H1 (cell line): ENCODE data around the gene UBALD1. TPM values are rescaled to one million over a fixed set of nuclear protein-coding genes. Genes with fewer than 3 reads are reported as not detected.
A peak's percentile ranks its signal among the peaks of the same experiment; 100 is the strongest.

Experiments
- CTCF ChIA-PET: fragments of 300-600 bp; sonication (Branson Sonifier 250); formaldehyde crosslinking; loops from one replicate; lab custom pipeline; 2021; ENCODE audit not compliant: partially characterized antibody; lab: Charles Lee
- POLR2A ChIA-PET: fragments of 300-600 bp; sonication (Branson Sonifier 250); formaldehyde crosslinking; loops from one replicate; lab custom pipeline; 2021; ENCODE audit warnings: inconsistent platforms; ENCODE audit not compliant: partially characterized antibody; lab: Charles Lee
- DNase-seq, 2 experiments: peaks; one replicate each; pipeline versions ENCODE4 v3.0.0 to v3.0.0-alpha.2; 2010 to 2022; ENCODE audit warnings: low spot score in 2 of 2, low read depth in 1 of 2, mixed read lengths in 1 of 2
- FAIRE-seq: peaks from 2 replicates; lab custom pipeline; 2011; peaks lifted over from hg19 to GRCh38; lab: Jason Lieb, UNC
- H2AFZ ChIP-seq: 2 replicates; pipeline ENCODE4 v1.8.1; 2012; ENCODE audit warnings: low read length, inconsistent platforms
- H2AK5ac ChIP-seq: 2 replicates; pipeline ENCODE4 v1.6.1; 2013; ENCODE audit warnings: low read depth, low read length
- H2BK120ac ChIP-seq: replicated peaks from 2 replicates; pipeline ENCODE3; 2013; ENCODE audit warnings: low read depth, low read length, inconsistent platforms
- H2BK12ac ChIP-seq: 2 replicates; pipeline ENCODE4 v1.6.1; 2013; ENCODE audit warnings: low read depth, low read length
- H2BK15ac ChIP-seq: 2 replicates; pipeline ENCODE4 v1.6.1; 2013; ENCODE audit warnings: low read length
- H2BK20ac ChIP-seq: 2 replicates; pipeline ENCODE4 v1.6.1; 2013; ENCODE audit warnings: low read length
- H2BK5ac ChIP-seq: 2 replicates; pipeline ENCODE4 v1.6.1; 2013; ENCODE audit warnings: low read depth, low read length
- H3K14ac ChIP-seq: 2 replicates; pipeline ENCODE4 v1.6.1; 2013; ENCODE audit warnings: inconsistent platforms; ENCODE audit not compliant: insufficient read length
- H3K18ac ChIP-seq: 2 replicates; pipeline ENCODE4 v1.6.1; 2013; ENCODE audit warnings: low read length; ENCODE audit errors: extremely low read depth
- H3K23ac ChIP-seq: 2 replicates; pipeline ENCODE4 v1.6.1; 2013; ENCODE audit warnings: inconsistent platforms; ENCODE audit not compliant: insufficient read length
- H3K23me2 ChIP-seq: 2 replicates; pipeline ENCODE4 v1.6.1; 2013; ENCODE audit warnings: low read depth, low read length
- H3K27ac ChIP-seq: 2 replicates; pipeline ENCODE4 v1.6.1; 2011; ENCODE audit warnings: low read depth, low read length, inconsistent platforms
- H3K27me3 ChIP-seq, 4 experiments: replicated peaks in 1 of 4; 1 replicate in 1 of 4; 2 replicates in 3 of 4; pipeline versions ENCODE4 v1.6.1 to v1.8.1; 2011 to 2013; ENCODE audit warnings: low read length in 3 of 4, mild to moderate bottlenecking in 3 of 4, inconsistent platforms in 2 of 4, mixed read lengths in 2 of 4, moderate library complexity in 1 of 4; ENCODE audit not compliant: control insufficient read depth in 3 of 4, insufficient read depth in 3 of 4; ENCODE audit errors: extremely low read depth in 1 of 4
- H3K36me3 ChIP-seq, 4 experiments: 2 replicates each; pipeline versions ENCODE4 v1.6.1 to v1.8.1; 2011 to 2013; ENCODE audit warnings: mild to moderate bottlenecking in 4 of 4, low read length in 3 of 4, moderate library complexity in 2 of 4, control low read depth in 1 of 4, inconsistent platforms in 1 of 4; ENCODE audit not compliant: insufficient read depth in 4 of 4, control insufficient read depth in 2 of 4
- H3K4ac ChIP-seq: replicated peaks from 2 replicates; pipeline ENCODE3; 2013; ENCODE audit warnings: low read length, low read depth, mixed read lengths, inconsistent platforms; ENCODE audit not compliant: insufficient read length
- H3K4me1 ChIP-seq, 4 experiments: replicated peaks in 1 of 4; 1 replicate in 1 of 4; 2 replicates in 3 of 4; pipeline versions ENCODE4 v1.6.1 to v1.8.1; 2011 to 2013; ENCODE audit warnings: low read length in 3 of 4, inconsistent platforms in 2 of 4, mixed read lengths in 1 of 4; ENCODE audit not compliant: insufficient read depth in 4 of 4, control insufficient read depth in 3 of 4
- H3K4me2 ChIP-seq, 2 experiments: 2 replicates each; pipeline versions ENCODE4 v1.6.1 to v1.8.1; 2011 to 2013; ENCODE audit warnings: low read depth in 2 of 2, low read length in 2 of 2, control low read depth in 1 of 2, inconsistent platforms in 1 of 2, mild to moderate bottlenecking in 1 of 2; ENCODE audit not compliant: insufficient read depth in 1 of 2
- H3K4me3 ChIP-seq, 4 experiments: fragments of 200-600, 300-600 bp in 1 of 4; sonication (generic), shearing (Covaris generic), sonication (Bioruptor Twin) in 1 of 4; 2 replicates each; pipeline versions ENCODE4 v1.5.1 to v1.8.1; 2011 to 2016; ENCODE audit warnings: low read length in 4 of 4, low read depth in 3 of 4, control low read depth in 2 of 4, inconsistent platforms in 2 of 4, mild to moderate bottlenecking in 2 of 4, mixed read lengths in 1 of 4, moderate library complexity in 1 of 4; ENCODE audit not compliant: insufficient read depth in 2 of 4; ENCODE audit errors: extremely low read depth in 1 of 4
- H3K56ac ChIP-seq: replicated peaks from 2 replicates; pipeline ENCODE3; 2013; ENCODE audit warnings: low read depth, mild to moderate bottlenecking, mixed read lengths, low read length, inconsistent platforms; ENCODE audit not compliant: insufficient read length
- H3K79me1 ChIP-seq: 2 replicates; pipeline ENCODE4 v1.6.1; 2013; ENCODE audit warnings: low read depth, low read length, control low read depth
- H3K79me2 ChIP-seq, 2 experiments: 2 replicates each; pipeline versions ENCODE4 v1.6.1 to v1.8.1; 2012 to 2013; ENCODE audit warnings: low read length in 2 of 2, mild to moderate bottlenecking in 2 of 2, inconsistent platforms in 1 of 2; ENCODE audit not compliant: insufficient read depth in 2 of 2, control insufficient read depth in 1 of 2
- H3K9ac ChIP-seq, 4 experiments: replicated peaks in 1 of 4; 1 replicate in 1 of 4; 2 replicates in 3 of 4; pipeline versions ENCODE4 v1.6.1 to v1.8.1; 2011 to 2013; ENCODE audit warnings: low read depth in 3 of 4, low read length in 3 of 4, control low read depth in 2 of 4, mild to moderate bottlenecking in 2 of 4, moderate library complexity in 2 of 4, inconsistent platforms in 1 of 4; ENCODE audit errors: extremely low read depth in 1 of 4
- H3K9me3 ChIP-seq, 2 experiments: 2 replicates each; pipeline versions ENCODE4 v1.6.1 to v1.8.1; 2012 to 2013; ENCODE audit warnings: mild to moderate bottlenecking in 2 of 2, moderate library complexity in 2 of 2, control low read depth in 1 of 2, inconsistent platforms in 1 of 2, low read depth in 1 of 2, low read length in 1 of 2, mixed read lengths in 1 of 2; ENCODE audit not compliant: insufficient read depth in 2 of 2
- H4K20me1 ChIP-seq, 2 experiments: replicated peaks in 1 of 2; 2 replicates each; pipeline versions ENCODE3 to v1.8.1; 2011 to 2013; ENCODE audit warnings: inconsistent platforms in 2 of 2, low read length in 2 of 2, mild to moderate bottlenecking in 1 of 2; ENCODE audit not compliant: insufficient read depth in 2 of 2, control insufficient read depth in 1 of 2
- H4K5ac ChIP-seq: 2 replicates; pipeline ENCODE4 v1.6.1; 2013; ENCODE audit warnings: low read length, low read depth, mixed read lengths, inconsistent platforms; ENCODE audit not compliant: insufficient read length
- H4K8ac ChIP-seq: 2 replicates; pipeline ENCODE4 v1.8.0; 2013; ENCODE audit warnings: mild to moderate bottlenecking, moderate library complexity, low read length, inconsistent platforms; ENCODE audit not compliant: insufficient read depth; ENCODE audit errors: extremely low read depth
- H4K91ac ChIP-seq: replicated peaks from 2 replicates; pipeline ENCODE3; 2013; ENCODE audit warnings: low read length, mixed read lengths, inconsistent platforms; ENCODE audit not compliant: insufficient read length
- ASH2L ChIP-seq: fragments of 200-600, 300-600 bp; sonication (generic); IDR thresholded peaks from one replicate; pipeline ENCODE4 v1.7.1; 2017; ENCODE audit warnings: low read length
- BRCA1 ChIP-seq: IDR thresholded peaks from 2 replicates; pipeline ENCODE4 v1.6.1; 2012; ENCODE audit warnings: low read depth, low read length, improper control_type of control experiment
- CHD1 ChIP-seq: IDR thresholded peaks from 2 replicates; pipeline ENCODE4 v1.6.1; 2012; ENCODE audit warnings: low read depth, low read length, improper control_type of control experiment
- HDAC2 ChIP-seq, 2 experiments: fragments of 300-600 bp in 1 of 2; sonication (generic) in 1 of 2; IDR thresholded peaks; 2 replicates each; pipeline ENCODE4 v1.6.1; 2011 to 2012; ENCODE audit warnings: low read depth in 2 of 2, low read length in 2 of 2, mild to moderate bottlenecking in 2 of 2, moderate library complexity in 2 of 2, borderline replicate concordance in 1 of 2, inconsistent platforms in 1 of 2
- HDAC6 ChIP-seq: IDR thresholded peaks from one replicate; pipeline ENCODE4 v1.7.1; 2012; ENCODE audit warnings: low read depth, mild to moderate bottlenecking, inconsistent platforms, low read length, moderate library complexity
- KDM1A ChIP-seq: fragments of 200-600, 300-600 bp; sonication (generic); IDR thresholded peaks from 2 replicates; pipeline ENCODE4 v1.7.1; 2016; ENCODE audit warnings: mild to moderate bottlenecking, low read length, borderline replicate concordance
- KDM5A ChIP-seq: fragments of 200-600 bp; IDR thresholded peaks from 2 replicates; pipeline ENCODE4 v1.7.1; 2012; ENCODE audit warnings: mild to moderate bottlenecking, low read length, inconsistent platforms, mixed read lengths
- POLR2AphosphoS5 ChIP-seq: IDR thresholded peaks from 2 replicates; pipeline ENCODE4 v1.6.1; 2011; ENCODE audit warnings: low read depth, low read length
- SAP30 ChIP-seq: fragments of 300-600 bp; sonication (generic); IDR thresholded peaks from 2 replicates; pipeline ENCODE4 v1.7.1; 2012; ENCODE audit warnings: low read length, moderate library complexity, mild to moderate bottlenecking, inconsistent platforms; ENCODE audit not compliant: insufficient read depth, insufficient replicate concordance
- SP1 ChIP-seq: IDR thresholded peaks from 2 replicates; pipeline ENCODE4 v1.6.1; 2011; ENCODE audit warnings: low read depth, low read length
- TBP ChIP-seq: IDR thresholded peaks from 2 replicates; pipeline ENCODE4 v1.6.1; 2011; ENCODE audit warnings: low read depth, low read length, improper control_type of control experiment
- ZNF274 ChIP-seq: IDR thresholded peaks from 2 replicates; pipeline ENCODE4 v1.7.0; 2012; ENCODE audit warnings: low read length, borderline replicate concordance; ENCODE audit errors: extremely low read depth
- WGBS, 2 experiments: shearing (Covaris generic) in 1 of 2; methylation state at CpG; one replicate each; pipeline versions ENCODE4 v1.1.6 to v1.1.7; 2013 to 2015; ENCODE audit warnings: low lambda C conversion rate in 2 of 2, mixed read lengths in 2 of 2, inconsistent platforms in 1 of 2, low coverage in 1 of 2, missing lambda C conversion rate in 1 of 2; ENCODE audit not compliant: insufficient replicate concordance in 2 of 2, insufficient coverage in 1 of 2, insufficient read length in 1 of 2; ENCODE audit errors: extremely low coverage in 1 of 2, missing lambda C conversion rate in 1 of 2; 5-methylcytosine and 5-hydroxymethylcytosine counted together
- polyA plus RNA-seq, 7 experiments: library from polyadenylated mRNA; depleted of rRNA in 3 of 7; stranded (reverse) in 5 of 7; unstranded in 2 of 7; fragments of >200 nt in 5 of 7; fragments of 200-250 nt in 2 of 7; gene quantifications; 1 replicate in 5 of 7; 2 replicates in 1 of 7; 4 replicates in 1 of 7; pipeline versions ENCODE4 v1.2.1 to v1.2.3, GENCODE V29; 2011 to 2013; ENCODE audit warnings: missing spikeins in 2 of 7, mixed read lengths in 2 of 7
- total RNA-seq: library from RNA; stranded (reverse); fragmentation: NEBNext Ultra II Directional; extraction: Animal tissue kit (Norgen Biotek cat#: 25700); gene quantifications from 2 replicates; pipeline ENCODE4 v1.2.1, GENCODE V29; 2021

UBALD1 gene
- total and polyA plus RNA-seq, 2 of the 8 experiments (the other 6 are each of a cell fraction or from before 2014, with no cell fraction given), result 28.6 to 62.0 TPM

GRCh38 chr16:4570688-4571321 lies 43.9 kb downstream of the UBALD1 start:
- peak overlapping the region; percentile 84; the same call in 1 of the 2 replicates for H2AK5ac ChIP-seq
- peak overlapping the region; percentile 18 for H4K5ac ChIP-seq
- H3K4ac ChIP-seq, result no peak overlapping the region
- peak overlapping the region; percentile 75 for H4K91ac ChIP-seq
- H3K27me3 ChIP-seq, result no peaks in the 10 kb centered on the region; a peak in 1 of 7 replicates
- peak; percentile 71 to 80 for DNase-seq
- H3K14ac ChIP-seq, result no peak overlapping the region
- H3K27ac ChIP-seq, result peak overlapping the region; percentile 76
- peak overlapping the region; percentile 39 to 56 for H3K4me2 ChIP-seq
- peak; percentile 97 for FAIRE-seq
- H3K4me1 ChIP-seq, result peaks cover 9 to 19% (median 11%) of the 10 kb centered on the region in 4 experiments
- no peaks in the 10 kb centered on the region for H3K79me2 ChIP-seq
- 0 out of 2 replicates have a peak overlapping the region, but pooled peaks have one; percentile 12 for H2BK15ac ChIP-seq
- peak overlapping the region in 2 of 4 experiments; percentile 49 to 57; a peak in 4 of 7 replicates for H3K9ac ChIP-seq
- peak overlapping the region; percentile 100 for H2BK12ac ChIP-seq
- peak overlapping the region; percentile 93 for H3K18ac ChIP-seq
- H3K23me2 ChIP-seq, result no peaks in the 10 kb centered on the region
- peak overlapping the region; percentile 95 for H2BK5ac ChIP-seq
- peak overlapping the region; percentile 30 for H2BK120ac ChIP-seq
- no peak overlapping the region for H2AFZ ChIP-seq
- H3K56ac ChIP-seq, result no peak overlapping the region
- peak overlapping the region; percentile 88; the same call in 1 of the 2 replicates for H4K8ac ChIP-seq
- H3K79me1 ChIP-seq, result no peaks in the 10 kb centered on the region
- H3K4me3 ChIP-seq, result peak overlapping the region in 1 of 4 experiments; percentile 41; a peak in 1 of 8 replicates
- H3K9me3 ChIP-seq, result no peaks in the 10 kb centered on the region
- H3K23ac ChIP-seq, result no peak overlapping the region
- no peaks in the 10 kb centered on the region for H4K20me1 ChIP-seq
- H3K36me3 ChIP-seq, result no peaks in the 10 kb centered on the region
- ChIA-PET POLR2A (interaction anchor here (0.8 to 2.1 kb wide), 14 partner anchors 10 to 53 kb away, joined by 3 to 9 read pairs (median 4); partner anchors contain the start of genes C16orf96, CDIP1 and UBALD1), CTCF (interaction anchor here (0.6 to 8.9 kb wide), 10 partner anchors 9 to 79 kb away, joined by 3 to 143 read pairs (median 4); partner anchors contain the start of gene C16orf96)
- WGBS, 2 experiments, result 21% methylated on average over 15 of the region's 15 CpGs; no CpG with 5 or more reads in 1 of the 2 experiments
- H2BK20ac ChIP-seq, result peak overlapping the region; percentile 99
- TF ChIP-seq POLR2AphosphoS5 (peak; percentile 36; the same call in 1 of the 2 replicates), HDAC6 (no peak), HDAC2 (IDR thresholded peaks at IDR 0.05; ENCODE audit: borderline replicate concordance in 1 of 2, low read depth in 2 of 2, low read length in 2 of 2) (peak in 1 of 2 experiments; percentile 24; a peak in 1 of 4 replicates), BRCA1 (no peak), SP1 (peak; percentile 54; the same call in 1 of the 2 replicates), SAP30 (no peak), CHD1 (no peak), TBP (peak; percentile 72), ZNF274 (no peak), ASH2L (peak; percentile 75), KDM5A (no peak), KDM1A (no peak)
